ENCODE results near the gene VDAC2. TPM values are rescaled to one million over a fixed set of nuclear protein-coding genes. Genes with fewer than 3 reads are reported as not detected.
A peak's percentile ranks its signal among the peaks of the same experiment; 100 is the strongest.
"Not testable (repeated sequence)": the region's sequence is repeated elsewhere in the genome, so short reads cannot be mapped to it uniquely, and the experiment has no call there.

The VDAC2 gene
- total and polyA plus RNA-seq, 7 donors, result 314 to 770 (median 432) TPM

DNA sequence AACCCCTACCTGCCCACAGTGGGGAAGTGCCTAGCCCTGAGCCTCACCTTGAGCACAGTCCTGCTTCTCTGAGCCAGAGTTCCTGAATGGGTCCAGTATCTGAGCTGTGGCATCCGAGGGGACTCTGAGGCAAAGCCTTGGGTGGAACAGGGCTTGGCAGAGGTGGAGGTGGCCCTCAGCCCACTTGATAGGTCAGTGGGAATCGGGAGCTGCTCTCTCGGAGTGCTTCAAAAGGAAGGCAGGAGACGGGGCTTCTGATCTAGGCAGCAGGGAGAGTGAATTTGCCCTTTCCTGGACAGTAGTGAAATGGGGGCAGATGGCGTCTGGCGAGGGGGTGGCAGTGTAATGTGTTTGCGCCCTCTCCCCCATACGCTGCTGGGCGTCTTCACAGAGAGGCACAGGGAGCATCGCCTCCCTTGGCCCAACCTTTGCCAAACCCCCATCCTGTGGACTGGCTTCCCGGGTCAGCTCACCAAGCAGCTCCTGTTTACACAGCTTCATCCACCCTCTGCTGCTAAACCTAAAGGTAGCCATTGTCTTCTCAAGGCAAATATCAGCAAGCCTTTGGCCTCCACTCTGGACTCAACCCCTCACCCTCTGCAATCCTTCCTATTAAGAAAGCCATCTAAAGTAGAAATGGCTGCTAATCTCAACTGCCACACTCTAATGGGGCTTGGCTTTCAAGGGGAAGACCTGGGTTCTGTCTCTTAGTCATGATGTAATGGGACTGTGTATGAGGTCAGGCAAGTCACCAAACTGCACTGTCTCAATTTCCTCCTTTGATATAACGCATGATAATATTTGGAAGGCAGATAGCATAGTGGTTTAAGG, 21.1 kb upstream of the VDAC2 start:
- Histone ChIP-seq H3K36me3 (ENCODE audit: insufficient read depth in 1 of 2, low read depth in 1 of 2) (no peaks in the 10 kb centered on the region), H3K4me3 (no peak overlapping the region), H3K4me1 (no peaks in the 10 kb centered on the region), H3K27ac (no peak overlapping the region), H3K9me3 (no peaks in the 10 kb centered on the region), H3K27me3 (ENCODE audit: insufficient read depth in 3 of 3, low read length in 2 of 3) (no peaks in the 10 kb centered on the region)
- WGBS, 3 donors, result 91 to 94% (median 93%) methylated on average over 10 to 12 of the region's 12 CpGs
- ATAC-seq (no peak), DNase-seq (no peak)
- intact Hi-C loops (cut with DNase I), result loop anchor here in 1 of 2 donors (5.0 kb wide), 1 partner anchor 43 kb away; no protein-coding TSS in a partner anchor
- TF ChIP-seq, protein P1, sequence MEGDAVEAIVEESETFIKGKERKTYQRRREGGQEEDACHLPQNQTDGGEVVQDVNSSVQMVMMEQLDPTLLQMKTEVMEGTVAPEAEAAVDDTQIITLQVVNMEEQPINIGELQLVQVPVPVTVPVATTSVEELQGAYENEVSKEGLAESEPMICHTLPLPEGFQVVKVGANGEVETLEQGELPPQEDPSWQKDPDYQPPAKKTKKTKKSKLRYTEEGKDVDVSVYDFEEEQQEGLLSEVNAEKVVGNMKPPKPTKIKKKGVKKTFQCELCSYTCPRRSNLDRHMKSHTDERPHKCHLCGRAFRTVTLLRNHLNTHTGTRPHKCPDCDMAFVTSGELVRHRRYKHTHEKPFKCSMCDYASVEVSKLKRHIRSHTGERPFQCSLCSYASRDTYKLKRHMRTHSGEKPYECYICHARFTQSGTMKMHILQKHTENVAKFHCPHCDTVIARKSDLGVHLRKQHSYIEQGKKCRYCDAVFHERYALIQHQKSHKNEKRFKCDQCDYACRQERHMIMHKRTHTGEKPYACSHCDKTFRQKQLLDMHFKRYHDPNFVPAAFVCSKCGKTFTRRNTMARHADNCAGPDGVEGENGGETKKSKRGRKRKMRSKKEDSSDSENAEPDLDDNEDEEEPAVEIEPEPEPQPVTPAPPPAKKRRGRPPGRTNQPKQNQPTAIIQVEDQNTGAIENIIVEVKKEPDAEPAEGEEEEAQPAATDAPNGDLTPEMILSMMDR (IDR thresholded peaks at IDR 0.05), result no peak

DNA sequence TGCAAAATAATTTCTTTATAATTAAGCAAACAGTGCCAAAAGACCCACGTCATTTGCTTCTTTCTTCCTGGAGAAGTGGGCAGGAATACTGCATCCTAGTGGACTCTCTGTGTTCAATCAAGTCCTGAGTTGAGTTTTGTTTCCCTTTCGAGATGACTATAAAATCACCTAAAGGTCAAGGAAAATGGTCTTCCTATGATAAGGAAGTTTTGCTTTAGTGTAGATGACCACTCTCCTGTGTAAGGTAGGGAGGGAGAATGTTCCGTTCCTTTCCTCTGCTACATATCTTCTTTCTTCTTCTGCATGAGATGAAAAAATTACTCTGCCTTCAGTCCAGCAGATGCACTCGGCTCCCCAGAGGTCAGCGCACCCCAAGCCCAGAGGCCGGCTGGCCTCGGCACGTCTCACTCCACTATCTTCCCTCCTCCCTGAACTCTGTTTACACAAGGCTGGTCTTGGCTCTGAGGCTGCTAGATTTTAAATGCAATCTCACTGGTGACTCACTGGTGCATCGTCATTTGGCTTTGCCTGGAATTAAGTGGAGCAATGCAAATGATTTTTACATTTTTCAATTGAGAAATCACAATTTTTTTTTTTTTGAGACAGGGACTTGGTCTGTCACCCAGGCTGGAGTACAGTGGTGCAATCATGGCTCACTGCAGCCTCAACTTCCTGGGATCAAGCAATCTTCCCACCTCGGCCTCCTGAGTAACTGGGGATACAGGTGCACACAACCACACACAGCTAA, 18.6 kb upstream of the VDAC2 start:
- Histone ChIP-seq H3K4me3 (no peak overlapping the region), H3K36me3 (ENCODE audit: insufficient read depth in 1 of 2, low read depth in 1 of 2) (no peaks in the 10 kb centered on the region), H3K9me3 (no peaks in the 10 kb centered on the region), H3K27me3 (ENCODE audit: insufficient read depth in 3 of 3, low read length in 2 of 3) (no peaks in the 10 kb centered on the region), H3K4me1 (peaks cover 3% of the 10 kb centered on the region), H3K27ac (peak overlapping the region; percentile 59)
- 71 to 81% (median 71%) methylated on average over 10 of the region's 10 CpGs for WGBS, 3 donors
- ATAC-seq (peak; percentile 46 to 75 (median 74)), DNase-seq (peak; percentile 60 to 64)
- intact Hi-C loops (cut with DNase I), result no loop called here
- TF ChIP-seq, protein P1 (IDR thresholded peaks at IDR 0.05), result no peak

DNA sequence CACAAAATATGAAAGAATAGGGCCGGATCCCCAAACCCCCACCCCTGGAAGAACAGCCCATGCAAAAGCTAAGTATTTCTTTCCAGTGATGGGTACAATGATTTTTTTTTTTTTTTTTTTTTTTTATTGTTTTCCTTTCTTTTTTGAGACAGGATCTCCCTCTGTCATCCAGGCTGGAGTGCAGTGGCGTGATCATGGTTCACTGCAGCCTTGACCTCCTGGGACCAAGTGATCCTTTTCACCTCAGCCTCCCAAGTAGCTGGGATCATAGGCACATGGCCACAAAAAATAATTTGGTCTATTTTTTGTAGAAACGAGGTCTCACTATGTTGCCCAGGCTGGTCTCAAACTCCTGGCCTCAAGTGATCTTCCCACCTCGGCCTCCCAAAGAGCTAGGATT, 16.0 kb upstream of the VDAC2 start:
- ATAC-seq; H3K4me3 ChIP-seq; H3K27ac ChIP-seq; H3K36me3 ChIP-seq (ENCODE audit: insufficient read depth in 1 of 2, low read depth in 1 of 2); H3K4me1 ChIP-seq; intact Hi-C loops (cut with DNase I); H3K27me3 ChIP-seq (ENCODE audit: insufficient read depth in 3 of 3, low read length in 2 of 3); DNase-seq; H3K9me3 ChIP-seq: not testable (repeated sequence)
- WGBS, 3 donors, result 95 to 98% (median 95%) methylated on average over 4 of the region's 4 CpGs

DNA sequence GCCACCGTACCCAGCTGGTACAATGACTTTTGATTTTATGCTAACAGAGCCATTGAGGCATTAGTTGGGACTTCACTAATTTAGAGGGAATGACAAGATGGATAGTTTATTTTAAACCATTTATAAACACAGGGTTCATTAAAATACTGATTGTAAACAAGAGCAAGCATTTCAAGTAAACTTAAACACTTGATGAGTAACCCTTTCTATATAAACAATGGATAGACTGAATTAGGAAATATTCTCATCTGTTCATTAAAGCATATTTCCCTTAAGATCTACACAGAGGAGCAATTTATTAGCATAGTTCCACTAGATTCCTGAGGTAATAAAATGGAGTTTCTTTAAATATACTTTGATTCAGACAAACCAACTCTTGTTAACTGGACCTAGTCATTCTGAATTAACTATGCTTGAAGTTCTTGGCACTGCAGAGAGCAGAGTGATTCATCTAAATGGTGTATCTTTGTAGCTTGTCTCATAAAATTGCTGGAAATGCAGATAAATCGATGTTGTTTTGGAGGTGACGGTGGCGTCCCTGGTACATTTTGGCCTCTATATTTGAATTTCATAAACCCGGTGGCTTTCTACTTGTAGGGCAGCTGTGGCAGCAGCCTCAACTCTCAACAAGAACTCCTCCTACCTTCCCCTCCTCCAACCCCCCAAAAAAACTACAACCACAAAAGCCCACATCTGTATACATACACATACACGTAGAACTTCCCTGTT, 15.4 kb upstream of the VDAC2 start:
- TF ChIP-seq, protein P1 (IDR thresholded peaks at IDR 0.05), result no peak
- 80 to 89% (median 83%) methylated on average over 6 of the region's 6 CpGs for WGBS, 3 donors
- H3K4me1 ChIP-seq, result peaks cover 3% of the 10 kb centered on the region
- H3K27me3 ChIP-seq (ENCODE audit: insufficient read depth in 3 of 3, low read length in 2 of 3), result no peaks in the 10 kb centered on the region
- H3K9me3 ChIP-seq, result no peaks in the 10 kb centered on the region
- H3K27ac ChIP-seq, result no peak overlapping the region
- H3K36me3 ChIP-seq (ENCODE audit: insufficient read depth in 1 of 2, low read depth in 1 of 2), result no peaks in the 10 kb centered on the region
- ATAC-seq (no peak), DNase-seq (no peak)
- H3K4me3 ChIP-seq, result no peak overlapping the region
- intact Hi-C loops (cut with DNase I), result no loop called here

DNA sequence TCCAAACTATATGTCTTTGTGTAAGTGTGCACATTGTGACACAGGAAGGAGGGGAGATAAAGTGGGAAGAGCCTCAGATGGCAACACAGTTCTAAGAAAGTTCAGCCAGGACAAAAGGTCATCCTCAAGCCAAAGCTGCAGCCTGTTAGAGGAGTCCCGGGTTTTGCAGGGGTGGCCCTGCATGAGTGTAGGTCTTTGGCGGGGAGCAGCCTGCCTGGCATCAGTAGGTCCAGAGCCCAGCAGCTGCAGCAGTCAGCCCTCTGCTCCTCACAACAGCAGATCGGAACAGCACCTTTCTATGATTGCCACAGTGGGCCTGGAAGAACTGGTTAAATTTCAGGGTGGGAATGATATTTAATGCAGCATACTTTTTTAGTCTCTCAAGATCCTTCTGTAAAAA, 13.5 kb upstream of the VDAC2 start:
- intact Hi-C loops (cut with DNase I), result no loop called here
- DNase-seq, result no peak
- Histone ChIP-seq H3K27ac (no peak overlapping the region), H3K27me3 (ENCODE audit: insufficient read depth in 3 of 3, low read length in 2 of 3) (no peaks in the 10 kb centered on the region), H3K4me1 (peaks cover 3% of the 10 kb centered on the region), H3K9me3 (no peaks in the 10 kb centered on the region), H3K4me3 (no peak overlapping the region), H3K36me3 (ENCODE audit: insufficient read depth in 1 of 2, low read depth in 1 of 2) (no peaks in the 10 kb centered on the region)
- no peak for ATAC-seq
- TF ChIP-seq, protein P1 (IDR thresholded peaks at IDR 0.05), result no peak
- WGBS, 3 donors, result 76 to 80% (median 79%) methylated on average over 3 of the region's 3 CpGs
